PFSK-1 (cell line): ENCODE results near the gene TNPO1.

ENCODE experiments used
- FOXP2 ChIP-seq: optimal IDR thresholded peaks from 2 replicates; pipeline ENCODE3; 2011; ENCODE audit warnings: borderline replicate concordance, control low read depth, inconsistent platforms; ENCODE audit not compliant: insufficient read depth; ENCODE audit errors: extremely low read length, extremely low read depth
- POLR2AphosphoS5 ChIP-seq: IDR thresholded peaks from 2 replicates; pipeline ENCODE4 v1.6.1; 2012; ENCODE audit warnings: low read depth, mild to moderate bottlenecking, control low read depth, low read length, moderate library complexity
- REST ChIP-seq, 2 experiments: IDR thresholded peaks; 2 replicates each; pipeline versions ENCODE4 v1.6.1 to v1.8.0; 2011 to 2012; ENCODE audit warnings: low read depth in 2 of 2, low read length in 2 of 2, control low read depth in 1 of 2, inconsistent platforms in 1 of 2, mild to moderate bottlenecking in 1 of 2, moderate library complexity in 1 of 2; ENCODE audit not compliant: insufficient read depth in 1 of 2
- SIN3A ChIP-seq: IDR thresholded peaks from 2 replicates; pipeline ENCODE4 v1.6.1; 2012; ENCODE audit warnings: mild to moderate bottlenecking, low read length, moderate library complexity, borderline replicate concordance; ENCODE audit not compliant: insufficient read depth
- TAF1 ChIP-seq: IDR thresholded peaks from 2 replicates; pipeline ENCODE4 v1.6.1; 2012; ENCODE audit warnings: low read length, control low read depth, borderline replicate concordance; ENCODE audit not compliant: insufficient read depth

TNPO1 gene

GRCh38 chr5:72871366-72872024 is 55.0 kb downstream of the TNPO1 start:
- TF ChIP-seq FOXP2 (no peak), POLR2AphosphoS5 (no peak), REST (IDR thresholded peaks at IDR 0.05; ENCODE audit: insufficient read depth in 1 of 2, low read depth in 2 of 2, low read length in 2 of 2) (no peak), TAF1 (no peak), SIN3A (no peak)

- no peak for TF ChIP-seq TAF1
- TF ChIP-seq SIN3A, result no peak
- no peak for TF ChIP-seq FOXP2
- no peak for TF ChIP-seq POLR2AphosphoS5
- no peak for TF ChIP-seq REST (IDR thresholded peaks at IDR 0.05; ENCODE audit: insufficient read depth in 1 of 2, low read depth in 2 of 2, low read length in 2 of 2)
Observed at GRCh38 chr5:72878854-72879253, 62.4 kb downstream of the TNPO1 start.

- TF ChIP-seq SIN3A, result no peak
- no peak for TF ChIP-seq REST (IDR thresholded peaks at IDR 0.05; ENCODE audit: insufficient read depth in 1 of 2, low read depth in 2 of 2, low read length in 2 of 2)
- TF ChIP-seq TAF1, result no peak
- TF ChIP-seq FOXP2, result no peak
Observed at GRCh38 chr5:72882989-72883388, 66.5 kb downstream of the TNPO1 start.

GRCh38 chr5:72883850-72884249 is 67.4 kb downstream of the TNPO1 start:
- no peak for TF ChIP-seq FOXP2
- no peak for TF ChIP-seq POLR2AphosphoS5
- TF ChIP-seq SIN3A, result no peak
- no peak for TF ChIP-seq TAF1
- TF ChIP-seq REST (IDR thresholded peaks at IDR 0.05; ENCODE audit: insufficient read depth in 1 of 2, low read depth in 2 of 2, low read length in 2 of 2), result no peak

- TF ChIP-seq POLR2AphosphoS5 (no peak), FOXP2 (no peak), TAF1 (no peak), REST (IDR thresholded peaks at IDR 0.05; ENCODE audit: insufficient read depth in 1 of 2, low read depth in 2 of 2, low read length in 2 of 2) (no peak), SIN3A (no peak)
Observed at GRCh38 chr5:72884892-72885291, 68.4 kb downstream of the TNPO1 start.
